ENCODE data around the gene MYO1D. TPM values are rescaled to one million over a fixed set of nuclear protein-coding genes. Genes with fewer than 3 reads are reported as not detected.
A peak's percentile ranks its signal among the peaks of the same experiment; 100 is the strongest.

Gene MYO1D
- polyA plus RNA-seq, 1 donor, result 66.8 TPM

GRCh38 chr17:32875923-32876416 lies 954 bp downstream of the MYO1D start:
- Histone ChIP-seq H3K27me3 (ENCODE audit: control insufficient read depth, insufficient read depth, low read length) (no peaks in the 10 kb centered on the region), H3K9me3 (ENCODE audit: control insufficient read depth, low read depth, low read length) (no peaks in the 10 kb centered on the region), H3K4me1 (ENCODE audit: control insufficient read depth, insufficient read depth, low read length) (peaks cover 34% of the 10 kb centered on the region), H3K4me3 (ENCODE audit: low read length) (peak overlapping the region; percentile 47), H3K36me3 (ENCODE audit: control insufficient read depth, insufficient read depth, low read length) (no peaks in the 10 kb centered on the region), H3K27ac (ENCODE audit: low read length) (peak overlapping the region; percentile 86)
- 0% methylated on average over 2 of the region's 15 CpGs for WGBS (ENCODE audit: insufficient coverage, low lambda C conversion rate)
- DNase-seq, result no peak

- DNase-seq, result no peak
- no CpG with 5 or more reads among the region's 2 CpGs for WGBS (ENCODE audit: insufficient coverage, low lambda C conversion rate)
- H3K36me3 ChIP-seq (ENCODE audit: control insufficient read depth, insufficient read depth, low read length), result no peaks in the 10 kb centered on the region
- peak overlapping the region; percentile 47 for H3K4me3 ChIP-seq (ENCODE audit: low read length)
- no peaks in the 10 kb centered on the region for H3K9me3 ChIP-seq (ENCODE audit: control insufficient read depth, low read depth, low read length)
- H3K4me1 ChIP-seq (ENCODE audit: control insufficient read depth, insufficient read depth, low read length), result peaks cover 32% of the 10 kb centered on the region
- peak overlapping the region; percentile 86 for H3K27ac ChIP-seq (ENCODE audit: low read length)
- H3K27me3 ChIP-seq (ENCODE audit: control insufficient read depth, insufficient read depth, low read length), result no peaks in the 10 kb centered on the region
Observed at GRCh38 chr17:32875230-32875917, 1.6 kb downstream of the MYO1D start.

GRCh38 chr17:32873114-32873513 lies 3.8 kb downstream of the MYO1D start:
- H3K4me3 ChIP-seq (ENCODE audit: low read length), result no peak overlapping the region
- peaks cover 20% of the 10 kb centered on the region for H3K4me1 ChIP-seq (ENCODE audit: control insufficient read depth, insufficient read depth, low read length)
- H3K27me3 ChIP-seq (ENCODE audit: control insufficient read depth, insufficient read depth, low read length), result no peaks in the 10 kb centered on the region
- H3K27ac ChIP-seq (ENCODE audit: low read length), result peak overlapping the region; percentile 10
- H3K9me3 ChIP-seq (ENCODE audit: control insufficient read depth, low read depth, low read length), result no peaks in the 10 kb centered on the region
- no CpG with 5 or more reads among the region's 1 CpG for WGBS (ENCODE audit: insufficient coverage, low lambda C conversion rate)
- H3K36me3 ChIP-seq (ENCODE audit: control insufficient read depth, insufficient read depth, low read length), result no peaks in the 10 kb centered on the region
- DNase-seq, result peak; percentile 62 to 69

DNA sequence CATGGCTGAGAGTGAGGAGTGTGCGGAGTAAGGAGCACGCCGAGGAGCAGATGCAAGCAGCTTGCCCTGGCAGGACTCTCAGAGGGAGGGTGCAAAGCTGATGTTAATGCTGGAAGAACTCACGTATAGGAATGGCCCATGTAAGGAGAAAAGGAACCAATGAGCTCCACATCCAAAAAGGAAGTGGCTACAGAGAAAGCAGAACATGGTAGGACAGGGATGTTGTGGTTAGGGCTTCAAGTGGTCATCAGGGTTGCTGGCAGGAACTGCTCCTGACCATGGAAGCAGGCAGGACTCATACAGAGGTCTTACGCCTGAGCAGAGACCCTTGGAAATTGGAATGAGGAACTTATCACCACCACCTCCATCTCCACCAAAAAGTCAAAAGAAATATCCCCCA lies 5.2 kb downstream of the MYO1D start:
- no peaks in the 10 kb centered on the region for H3K27me3 ChIP-seq (ENCODE audit: control insufficient read depth, insufficient read depth, low read length)
- 50% methylated on average over 1 of the region's 5 CpGs for WGBS (ENCODE audit: insufficient coverage, low lambda C conversion rate)

GRCh38 chr17:32870969-32871368 lies 6.0 kb downstream of the MYO1D start:
- no peaks in the 10 kb centered on the region for H3K36me3 ChIP-seq (ENCODE audit: control insufficient read depth, insufficient read depth, low read length)
- no peak for DNase-seq
- no peak overlapping the region for H3K4me3 ChIP-seq (ENCODE audit: low read length)
- 100% methylated on average over 1 of the region's 1 CpG for WGBS (ENCODE audit: insufficient coverage, low lambda C conversion rate)
- no peaks in the 10 kb centered on the region for H3K9me3 ChIP-seq (ENCODE audit: control insufficient read depth, low read depth, low read length)
- H3K27me3 ChIP-seq (ENCODE audit: control insufficient read depth, insufficient read depth, low read length), result no peaks in the 10 kb centered on the region
- peaks cover 12% of the 10 kb centered on the region for H3K4me1 ChIP-seq (ENCODE audit: control insufficient read depth, insufficient read depth, low read length)
- no peak overlapping the region for H3K27ac ChIP-seq (ENCODE audit: low read length)

More for the DNA sequence above, 5.2 kb downstream of the MYO1D start:
- peaks cover 12% of the 10 kb centered on the region for H3K4me1 ChIP-seq (ENCODE audit: control insufficient read depth, insufficient read depth, low read length)
- no peak overlapping the region for H3K27ac ChIP-seq (ENCODE audit: low read length)
- H3K36me3 ChIP-seq (ENCODE audit: control insufficient read depth, insufficient read depth, low read length), result no peaks in the 10 kb centered on the region
- no peak overlapping the region for H3K4me3 ChIP-seq (ENCODE audit: low read length)
- H3K9me3 ChIP-seq (ENCODE audit: control insufficient read depth, low read depth, low read length), result no peaks in the 10 kb centered on the region
- DNase-seq, result no peak

GRCh38 chr17:32870027-32870670 lies 6.8 kb downstream of the MYO1D start:
- Histone ChIP-seq H3K36me3 (ENCODE audit: control insufficient read depth, insufficient read depth, low read length) (no peaks in the 10 kb centered on the region), H3K27ac (ENCODE audit: low read length) (no peak overlapping the region), H3K4me1 (ENCODE audit: control insufficient read depth, insufficient read depth, low read length) (peaks cover 8% of the 10 kb centered on the region), H3K27me3 (ENCODE audit: control insufficient read depth, insufficient read depth, low read length) (no peaks in the 10 kb centered on the region), H3K9me3 (ENCODE audit: control insufficient read depth, low read depth, low read length) (no peaks in the 10 kb centered on the region), H3K4me3 (ENCODE audit: low read length) (no peak overlapping the region)
- DNase-seq, result no peak
- no CpG with 5 or more reads among the region's 3 CpGs for WGBS (ENCODE audit: insufficient coverage, low lambda C conversion rate)

DNA sequence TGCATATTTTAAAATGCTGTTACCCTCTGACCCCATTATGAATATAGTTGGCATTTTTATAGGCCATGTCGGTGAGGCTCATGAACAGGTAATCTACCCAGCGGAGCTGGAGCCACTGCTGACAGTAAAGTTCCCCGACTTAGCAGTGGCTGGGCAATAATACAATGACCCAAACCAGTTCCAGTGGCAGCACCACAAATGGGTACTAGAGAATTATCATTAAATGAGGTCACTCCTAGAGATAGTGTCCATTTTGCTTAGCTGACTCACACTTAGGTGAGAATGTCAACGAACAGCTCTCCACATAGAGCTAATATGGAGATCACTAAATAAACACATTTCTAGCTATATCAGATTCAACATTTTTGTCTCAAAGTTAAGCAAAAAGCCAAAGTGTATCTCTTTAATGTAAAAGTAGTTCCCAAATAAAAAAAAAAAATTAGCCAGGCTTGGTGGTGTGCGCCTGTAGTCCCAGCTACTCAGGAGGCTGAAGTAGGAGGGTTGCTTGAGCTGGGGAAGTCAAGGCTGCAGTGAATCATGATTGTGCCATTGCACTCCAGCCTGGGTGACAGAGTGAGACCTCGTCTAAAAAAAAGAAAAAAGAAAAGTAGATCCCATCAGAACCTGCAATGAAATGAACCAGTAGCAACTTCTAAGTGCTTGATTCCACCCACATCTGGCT lies 7.4 kb downstream of the MYO1D start:
- H3K36me3 ChIP-seq (ENCODE audit: control insufficient read depth, insufficient read depth, low read length), result no peaks in the 10 kb centered on the region

DNA sequence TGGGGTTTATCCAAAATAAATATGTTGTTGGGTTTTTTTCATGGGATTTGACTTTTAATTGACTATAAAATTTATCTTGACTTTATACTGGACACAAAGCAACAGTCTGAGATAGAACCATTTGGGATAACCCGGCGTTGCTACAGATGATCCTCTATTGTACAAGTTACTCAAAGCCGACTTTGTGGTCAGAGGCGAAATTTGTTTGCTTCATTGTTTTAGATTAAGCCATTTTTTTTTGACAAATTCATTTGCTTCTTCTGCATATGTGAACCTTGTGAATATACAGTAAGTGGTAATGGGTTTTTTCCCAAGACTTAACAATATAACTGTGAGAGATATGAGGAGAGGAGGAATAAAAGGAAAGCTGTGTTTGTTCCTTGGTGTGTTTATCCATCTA lies 11.8 kb downstream of the MYO1D start:
- Histone ChIP-seq H3K36me3 (ENCODE audit: control insufficient read depth, insufficient read depth, low read length) (no peaks in the 10 kb centered on the region), H3K4me3 (ENCODE audit: low read length) (no peak overlapping the region), H3K4me1 (ENCODE audit: control insufficient read depth, insufficient read depth, low read length) (no peaks in the 10 kb centered on the region), H3K27me3 (ENCODE audit: control insufficient read depth, insufficient read depth, low read length) (no peaks in the 10 kb centered on the region), H3K27ac (ENCODE audit: low read length) (no peak overlapping the region), H3K9me3 (ENCODE audit: control insufficient read depth, low read depth, low read length) (no peaks in the 10 kb centered on the region)
- DNase-seq, result no peak
- no CpG with 5 or more reads among the region's 4 CpGs for WGBS (ENCODE audit: insufficient coverage, low lambda C conversion rate)

More for the DNA sequence above, 7.4 kb downstream of the MYO1D start:
- H3K4me3 ChIP-seq (ENCODE audit: low read length), result no peak overlapping the region
- H3K9me3 ChIP-seq (ENCODE audit: control insufficient read depth, low read depth, low read length), result no peaks in the 10 kb centered on the region
- peak in 1 of 2 donors; percentile 12 for DNase-seq
- no peaks in the 10 kb centered on the region for H3K27me3 ChIP-seq (ENCODE audit: control insufficient read depth, insufficient read depth, low read length)
- peaks cover 8% of the 10 kb centered on the region for H3K4me1 ChIP-seq (ENCODE audit: control insufficient read depth, insufficient read depth, low read length)
- 71% methylated on average over 2 of the region's 6 CpGs for WGBS (ENCODE audit: insufficient coverage, low lambda C conversion rate)
- H3K27ac ChIP-seq (ENCODE audit: low read length), result no peak overlapping the region

DNA sequence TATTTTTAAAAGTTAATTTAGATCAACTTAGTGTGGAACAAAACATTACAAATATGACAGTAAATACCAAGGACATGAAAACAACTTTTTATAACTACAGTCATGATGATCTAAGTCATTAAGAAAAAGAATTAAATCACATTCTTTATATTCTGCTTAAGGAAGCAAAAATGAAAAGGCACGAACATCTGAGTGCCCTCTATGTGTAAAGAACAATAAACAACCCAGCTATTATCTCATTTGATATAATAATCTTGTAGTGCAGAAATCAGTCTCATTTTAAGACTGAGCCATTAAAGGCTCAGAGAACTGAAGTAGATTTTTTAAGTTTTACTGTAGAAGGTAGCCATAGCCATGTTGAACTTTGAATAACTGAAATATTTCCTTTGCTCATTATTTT lies 13.4 kb downstream of the MYO1D start:
- Histone ChIP-seq H3K4me1 (ENCODE audit: control insufficient read depth, insufficient read depth, low read length) (no peaks in the 10 kb centered on the region), H3K27ac (ENCODE audit: low read length) (no peak overlapping the region), H3K9me3 (ENCODE audit: control insufficient read depth, low read depth, low read length) (no peaks in the 10 kb centered on the region), H3K27me3 (ENCODE audit: control insufficient read depth, insufficient read depth, low read length) (no peaks in the 10 kb centered on the region), H3K4me3 (ENCODE audit: low read length) (no peak overlapping the region), H3K36me3 (ENCODE audit: control insufficient read depth, insufficient read depth, low read length) (no peaks in the 10 kb centered on the region)
- no peak for DNase-seq
- 60% methylated on average over 1 of the region's 1 CpG for WGBS (ENCODE audit: insufficient coverage, low lambda C conversion rate)

GRCh38 chr17:32862940-32863339 lies 14.0 kb downstream of the MYO1D start:
- Histone ChIP-seq H3K27ac (ENCODE audit: low read length) (no peak overlapping the region), H3K27me3 (ENCODE audit: control insufficient read depth, insufficient read depth, low read length) (no peaks in the 10 kb centered on the region), H3K4me1 (ENCODE audit: control insufficient read depth, insufficient read depth, low read length) (no peaks in the 10 kb centered on the region), H3K36me3 (ENCODE audit: control insufficient read depth, insufficient read depth, low read length) (no peaks in the 10 kb centered on the region), H3K4me3 (ENCODE audit: low read length) (no peak overlapping the region), H3K9me3 (ENCODE audit: control insufficient read depth, low read depth, low read length) (no peaks in the 10 kb centered on the region)
- WGBS (ENCODE audit: insufficient coverage, low lambda C conversion rate), result no CpG with 5 or more reads among the region's 2 CpGs
- DNase-seq, result no peak

Data from large intestine (tissue), 3 donors.